Lower lobe of right lung (tissue), 2 donors: ENCODE data around the gene ADGRB2. TPM values are rescaled to one million over a fixed set of nuclear protein-coding genes. Genes with fewer than 3 reads are reported as not detected.
A peak's percentile ranks its signal among the peaks of the same experiment; 100 is the strongest.

Experiments used
- ATAC-seq, 2 donors: fragments of 200-7000 bp; cut with Tn5 transposase; one replicate each; pipeline ENCODE4 v1.9.1; 2020 to 2022; ENCODE audit warnings: mild to moderate bottlenecking in 2 of 2, moderate library complexity in 2 of 2
- DNase-seq: peaks from one replicate; pipeline ENCODE4 v3.0.0-alpha.2; 2020
- H3K27ac ChIP-seq: fragments of 200-600 bp; one replicate; pipeline ENCODE4 v1.8.0; 2022
- H3K27me3 ChIP-seq: fragments of 200-600 bp; one replicate; pipeline ENCODE4 v1.8.0; 2022; ENCODE audit warnings: low read depth
- H3K36me3 ChIP-seq: fragments of 200-600 bp; one replicate; pipeline ENCODE4 v1.8.0; 2022; ENCODE audit warnings: mild to moderate bottlenecking
- H3K4me1 ChIP-seq: fragments of 200-600 bp; one replicate; pipeline ENCODE4 v1.8.0; 2022
- H3K4me3 ChIP-seq: fragments of 200-600 bp; one replicate; pipeline ENCODE4 v1.8.0; 2022; ENCODE audit warnings: mild to moderate bottlenecking
- H3K9me3 ChIP-seq: fragments of 200-600 bp; one replicate; pipeline ENCODE4 v1.8.0; 2022
- CTCF ChIP-seq: fragments of 200-600 bp; IDR thresholded peaks from one replicate; pipeline ENCODE4 v1.8.0; 2022; ENCODE audit warnings: antibody characterized with exemption, mild to moderate bottlenecking
- intact Hi-C: fragments of 100-400 bp; cut with DNase I; formaldehyde crosslinking; loops from one replicate; pipeline ENCODE4 v1.11.0; 2022
- total RNA-seq: library from RNA; stranded (reverse); fragmentation: NEBNext Ultra II Directional; extraction: Animal tissue kit (Norgen Biotek cat#: 25700); gene quantifications from one replicate; pipeline ENCODE4 v1.2.1, GENCODE V29; 2021
- donor health status: DM: no; HTN: yes; CAD: no; lungs with severe emphysema.

Gene ADGRB2
- total RNA-seq, 1 donor from 2014 or later, result 1.1 TPM

GRCh38 chr1:31703431-31704270 is 60.5 kb downstream of the ADGRB2 start, which contains the start of gene COL16A1:
TSS of gene COL16A1 (minus strand) at chr1:31704017. CDS start at chr1:31702193, 1,824 bp downstream.
- intact Hi-C loops, result no loop called here
- peaks cover 43% of the 10 kb centered on the region for H3K4me1 ChIP-seq
- H3K27ac ChIP-seq, result peak within 1 kb of the TSS; percentile 77
- no peak for DNase-seq
- no peaks in the 10 kb centered on the region for H3K9me3 ChIP-seq
- TF ChIP-seq CTCF, result no peak
- peak within 1 kb of the TSS; percentile 50 for H3K4me3 ChIP-seq
- H3K36me3 ChIP-seq, result peaks cover 6% of the 10 kb centered on the region
- peak; percentile 61 to 65 for ATAC-seq
- H3K27me3 ChIP-seq, result peaks cover 42% of the 10 kb centered on the region

- Histone ChIP-seq H3K9me3 (no peaks in the 10 kb centered on the region), H3K4me3 (peak overlapping the region; percentile 50), H3K27ac (no peak overlapping the region), H3K27me3 (peaks cover 37% of the 10 kb centered on the region), H3K4me1 (peaks cover 43% of the 10 kb centered on the region), H3K36me3 (peaks cover 6% of the 10 kb centered on the region)
- intact Hi-C loops, result no loop called here
- DNase-seq (no peak), ATAC-seq (no peak)
- no peak for TF ChIP-seq CTCF
These were observed 61.2 kb downstream of the ADGRB2 start for GRCh38 chr1:31702836-31703404.

DNA sequence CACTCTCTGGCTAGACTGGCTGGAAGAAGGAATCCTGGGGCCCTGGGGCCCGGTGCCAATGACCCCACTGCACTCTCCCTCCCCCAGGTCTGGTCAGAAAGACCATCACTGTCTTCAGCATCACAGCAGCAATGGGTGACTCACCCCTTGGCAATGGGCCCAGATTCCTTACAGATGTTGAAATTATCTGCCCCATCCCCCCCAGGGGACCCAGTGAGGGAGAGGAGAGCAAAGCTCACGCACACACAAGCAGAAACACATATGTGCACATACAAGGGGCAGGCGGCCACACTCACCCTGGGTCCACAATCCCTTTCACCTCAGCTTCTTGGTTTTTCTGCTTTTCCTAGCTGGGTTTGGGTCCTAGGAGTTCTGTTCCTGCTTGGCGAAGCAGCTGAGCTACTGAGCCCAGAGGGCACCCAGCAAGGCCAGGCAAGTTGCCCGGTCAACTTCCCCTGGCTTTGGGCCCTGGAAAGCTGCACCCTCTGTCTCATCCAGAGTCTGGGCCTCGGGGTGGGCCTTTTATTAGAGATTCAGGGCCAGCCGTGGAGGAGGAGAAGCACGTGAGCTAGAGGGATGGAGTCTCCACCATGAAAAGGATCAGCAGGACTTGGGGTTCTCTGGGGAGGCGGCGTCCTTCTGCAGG is 62.9 kb downstream of the ADGRB2 start:
- H3K36me3 ChIP-seq, result peaks cover 6% of the 10 kb centered on the region
- H3K27me3 ChIP-seq, result peaks cover 31% of the 10 kb centered on the region
- no peaks in the 10 kb centered on the region for H3K9me3 ChIP-seq
- ATAC-seq (peak; percentile 13 to 30), DNase-seq (peak; percentile 57)
- peak overlapping the region; percentile 34 for H3K27ac ChIP-seq
- H3K4me1 ChIP-seq, result peaks cover 43% of the 10 kb centered on the region
- no peak overlapping the region for H3K4me3 ChIP-seq
- no peak for TF ChIP-seq CTCF
- intact Hi-C loops, result no loop called here

DNA sequence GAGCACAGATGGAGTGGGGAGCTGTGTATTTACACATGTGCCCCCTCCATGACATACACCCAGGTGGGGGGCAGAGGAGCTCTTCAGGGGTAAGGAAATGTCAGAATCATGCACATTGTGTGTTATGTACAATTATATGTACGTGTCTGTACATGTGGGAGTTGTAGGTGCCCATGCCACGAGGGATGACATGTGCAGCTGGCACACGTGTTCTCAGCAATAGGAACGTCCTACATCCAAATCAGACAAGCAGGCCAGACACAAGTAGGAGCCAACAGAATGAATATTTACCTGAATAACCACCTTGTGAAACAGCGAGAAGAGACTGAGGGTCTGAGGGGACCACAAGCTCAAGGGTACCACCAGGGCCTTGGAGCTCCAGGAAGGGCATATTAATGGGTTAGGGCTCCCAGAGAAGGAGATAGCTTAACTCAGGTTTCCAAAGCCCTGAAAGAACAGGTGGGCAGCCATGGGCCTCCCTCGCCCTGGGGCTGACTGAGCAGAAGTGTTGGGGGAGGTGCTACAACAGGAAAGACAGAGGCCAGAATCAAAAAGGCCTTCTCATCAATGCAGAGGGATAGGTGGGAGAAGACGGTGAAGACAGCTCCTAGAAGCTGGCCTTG is 63.6 kb downstream of the ADGRB2 start:
- no peaks in the 10 kb centered on the region for H3K9me3 ChIP-seq
- peaks cover 42% of the 10 kb centered on the region for H3K4me1 ChIP-seq
- peaks cover 6% of the 10 kb centered on the region for H3K36me3 ChIP-seq
- no peak for TF ChIP-seq CTCF
- H3K27me3 ChIP-seq, result peaks cover 30% of the 10 kb centered on the region
- intact Hi-C loops, result no loop called here
- DNase-seq (no peak), ATAC-seq (no peak)
- H3K27ac ChIP-seq, result peak overlapping the region; percentile 34
- H3K4me3 ChIP-seq, result no peak overlapping the region

DNA sequence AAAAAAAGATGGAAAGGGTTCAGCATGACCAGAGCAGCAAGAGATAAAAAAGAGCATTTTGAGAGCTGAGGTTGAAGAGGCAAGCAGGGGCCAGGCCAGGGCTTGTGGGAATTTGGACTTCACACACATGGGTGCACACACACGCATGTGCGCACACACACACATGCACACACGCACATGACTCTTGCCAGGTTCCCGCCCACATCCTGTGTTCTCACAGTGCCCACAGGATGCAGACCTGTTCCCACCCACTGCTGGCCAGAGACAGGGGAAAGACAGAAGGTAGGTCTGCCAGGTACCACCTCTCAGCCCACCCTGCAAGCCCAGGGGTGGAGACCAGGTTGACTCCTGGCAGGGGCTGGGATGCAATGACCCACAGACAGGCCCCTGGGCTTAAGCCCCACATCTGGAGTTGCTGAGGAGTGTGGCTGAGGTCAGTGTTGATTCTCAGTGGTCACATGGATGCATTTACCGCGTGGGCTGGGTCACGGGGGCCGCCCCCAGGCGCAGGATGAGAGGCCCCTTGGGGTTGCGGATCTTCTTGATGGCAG is 64.7 kb downstream of the ADGRB2 start:
- Histone ChIP-seq H3K36me3 (peaks cover 11% of the 10 kb centered on the region), H3K27me3 (peaks cover 19% of the 10 kb centered on the region), H3K4me3 (no peak overlapping the region), H3K4me1 (peaks cover 30% of the 10 kb centered on the region), H3K9me3 (no peaks in the 10 kb centered on the region), H3K27ac (no peak overlapping the region)
- ATAC-seq, result no peak
- DNase-seq, result no peak
- no peak for TF ChIP-seq CTCF
- intact Hi-C loops, result no loop called here
